Fibroblast of skin of back (primary cell): ENCODE measurements around the gene GCKR.
"Not testable (repeated sequence)": the region's sequence is repeated elsewhere in the genome, so short reads cannot be mapped to it uniquely, and the experiment has no call there.

Experiments used
- DNase-seq: peaks from one replicate; pipeline ENCODE4 v3.0.0-alpha.2; 2013

Gene GCKR

DNA sequence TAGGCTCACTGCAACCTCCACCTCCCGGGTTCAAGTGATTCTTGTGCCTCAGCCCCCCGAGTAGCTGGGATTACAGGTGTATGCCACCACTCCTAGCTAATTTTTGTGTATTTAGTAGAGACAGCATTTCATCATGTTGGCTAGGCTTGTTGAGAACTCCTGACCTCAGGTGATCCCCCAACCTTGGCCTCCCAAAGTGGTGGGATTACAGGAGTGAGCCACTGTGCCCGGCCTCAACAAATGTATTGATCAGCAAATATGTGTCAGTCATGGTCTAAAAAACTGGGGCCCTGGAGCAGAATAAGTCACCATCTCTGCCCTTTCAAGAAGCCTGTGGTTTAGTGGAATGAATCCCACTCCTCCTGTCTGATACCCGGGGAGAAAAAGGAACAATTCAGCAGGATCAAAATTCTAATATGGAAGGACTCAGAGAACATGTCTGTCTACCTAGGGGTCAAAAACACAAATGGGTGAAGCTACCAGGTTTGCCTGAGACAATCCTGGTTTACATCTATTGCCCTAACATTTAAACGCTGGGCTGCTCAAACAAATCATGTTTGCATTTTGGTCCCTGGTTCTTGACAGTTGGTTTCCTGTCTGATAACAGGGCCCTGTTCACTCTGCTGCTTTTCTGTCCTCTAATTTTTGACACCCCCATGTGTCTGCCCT is 21.6 kb downstream of the GCKR start:
- DNase-seq: no peak

GRCh38 chr2:27518782-27519113 is 22.1 kb downstream of the GCKR start:
- DNase-seq: no peak

DNA sequence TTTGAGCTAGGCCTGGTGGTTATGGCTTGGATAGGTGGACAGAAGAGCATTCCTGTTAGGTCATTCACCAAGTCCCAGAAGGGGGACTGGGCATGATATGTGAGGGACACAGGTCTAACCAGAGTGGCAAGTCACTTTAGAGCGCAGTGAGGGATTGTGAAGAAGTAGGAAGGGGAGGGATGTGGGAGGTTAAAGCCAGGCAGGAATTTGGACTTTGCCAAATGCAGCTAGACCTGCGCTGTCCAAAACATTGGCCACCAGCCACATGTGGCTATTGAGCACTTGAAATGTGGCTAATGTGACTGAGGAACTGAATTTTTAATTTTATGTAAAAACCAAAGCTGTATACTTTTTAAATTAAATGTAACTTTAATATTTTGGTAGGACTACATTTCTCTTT is 23.7 kb downstream of the GCKR start:
- no peak for DNase-seq

DNA sequence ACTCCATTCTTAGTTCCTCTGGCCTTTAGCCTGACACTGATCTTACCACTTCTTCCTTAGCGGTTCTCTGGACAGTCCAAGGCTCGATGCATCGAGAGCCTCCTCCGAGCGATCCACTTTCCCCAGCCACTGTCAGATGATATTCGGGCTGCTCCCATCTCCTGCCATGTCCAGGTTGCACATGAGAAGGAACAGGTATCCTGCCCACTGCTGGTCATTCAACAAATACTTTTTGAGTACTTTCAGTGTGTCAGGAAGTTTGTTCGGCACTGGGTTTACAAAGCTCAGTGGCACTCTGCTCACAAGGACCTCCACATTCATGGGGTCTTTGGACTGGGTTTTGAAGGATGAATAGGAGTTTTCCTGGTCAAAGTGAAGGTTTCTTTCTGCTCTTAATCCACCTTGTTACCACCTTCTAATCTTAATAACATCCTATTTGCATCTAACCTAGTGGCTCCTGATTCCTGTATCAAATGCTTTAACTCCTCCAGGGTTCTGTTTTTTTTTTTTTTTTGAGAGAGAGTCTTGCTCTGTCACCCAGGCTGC is 25.8 kb downstream of the GCKR start:
- DNase-seq: no peak

GRCh38 chr2:27527182-27527581 is 30.5 kb downstream of the GCKR start:
- no peak for DNase-seq

DNA sequence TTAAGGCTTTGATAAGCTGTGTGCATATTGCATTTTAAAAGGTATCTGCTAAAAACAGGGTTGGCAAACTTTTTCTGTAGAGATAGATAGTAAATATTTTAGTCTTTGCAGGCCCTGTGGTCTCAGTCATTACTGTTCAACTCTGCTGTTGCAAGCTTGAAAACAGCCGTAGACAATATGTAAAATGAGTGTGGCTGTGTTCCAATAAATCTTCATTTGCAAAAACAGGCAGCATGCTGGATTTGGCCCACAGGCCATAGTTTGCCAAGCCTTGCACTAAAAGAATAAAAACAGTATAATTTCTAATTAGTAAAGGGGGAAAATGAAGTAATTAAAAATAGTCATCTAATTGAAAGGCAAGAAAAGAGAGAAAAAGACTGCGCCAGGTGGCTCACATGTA is 35.3 kb downstream of the GCKR start:
- DNase-seq: no peak

- DNase-seq: no peak
Measured at GRCh38 chr2:27537287-27537686, 40.6 kb downstream of the GCKR start.

GRCh38 chr2:27538839-27539450 is 42.3 kb downstream of the GCKR start:
- DNase-seq: not testable (repeated sequence)

- not testable (repeated sequence) for DNase-seq
Measured at GRCh38 chr2:27539649-27540048, 43.0 kb downstream of the GCKR start.

DNA sequence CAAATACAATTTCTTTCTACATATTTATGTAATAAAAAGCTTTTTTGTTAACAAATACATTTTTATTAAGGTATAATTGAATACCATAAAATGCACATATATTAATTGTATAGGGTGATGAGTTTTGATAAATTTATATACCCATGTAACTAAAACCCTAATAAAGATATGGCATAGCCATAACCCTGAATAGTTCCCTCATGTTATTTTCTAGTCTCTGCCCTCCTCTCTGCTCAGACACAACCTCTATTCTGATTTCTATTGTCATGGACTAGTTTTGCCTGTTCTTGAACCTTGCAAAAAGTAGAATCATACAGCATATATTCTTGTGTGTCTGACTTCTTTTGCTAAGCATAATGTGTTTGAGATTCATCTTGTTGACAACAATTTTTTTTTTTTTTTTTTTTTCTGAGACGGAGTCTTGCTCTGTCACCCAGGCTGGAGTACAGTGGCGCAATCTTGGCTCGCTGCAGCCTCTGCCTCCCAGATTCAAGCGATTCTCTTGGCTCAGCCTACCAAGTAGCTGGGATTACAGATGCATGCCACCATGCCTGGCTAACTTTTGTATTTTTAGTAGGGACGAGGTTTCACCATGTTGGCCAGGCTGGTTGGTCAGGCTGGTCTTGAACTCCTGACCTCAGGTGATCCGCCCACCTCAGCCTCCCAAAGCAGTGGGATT is 47.6 kb downstream of the GCKR start:
- no peak for DNase-seq

GRCh38 chr2:27545348-27546141 is 48.9 kb downstream of the GCKR start:
- DNase-seq: peak; percentile 19

DNA sequence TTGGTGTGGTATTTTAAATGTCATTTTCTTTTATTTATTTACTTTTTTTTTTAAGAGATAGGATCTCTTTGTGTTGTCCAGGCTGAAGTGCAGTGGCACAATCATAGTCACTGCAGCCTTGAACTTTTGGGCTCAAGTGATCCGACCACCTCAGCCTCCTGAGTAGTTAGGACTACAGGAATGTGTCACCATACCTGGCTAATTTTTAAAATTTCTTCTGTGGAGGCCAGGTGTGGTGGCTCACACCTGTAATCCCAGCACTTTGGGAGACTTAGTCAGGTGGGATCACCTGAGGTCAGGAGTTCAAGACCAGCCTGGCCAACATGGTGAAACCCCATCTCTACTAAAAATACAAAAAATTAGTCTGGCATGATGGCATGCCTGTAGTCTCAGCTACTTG is 52.7 kb downstream of the GCKR start:
- DNase-seq: no peak

DNA sequence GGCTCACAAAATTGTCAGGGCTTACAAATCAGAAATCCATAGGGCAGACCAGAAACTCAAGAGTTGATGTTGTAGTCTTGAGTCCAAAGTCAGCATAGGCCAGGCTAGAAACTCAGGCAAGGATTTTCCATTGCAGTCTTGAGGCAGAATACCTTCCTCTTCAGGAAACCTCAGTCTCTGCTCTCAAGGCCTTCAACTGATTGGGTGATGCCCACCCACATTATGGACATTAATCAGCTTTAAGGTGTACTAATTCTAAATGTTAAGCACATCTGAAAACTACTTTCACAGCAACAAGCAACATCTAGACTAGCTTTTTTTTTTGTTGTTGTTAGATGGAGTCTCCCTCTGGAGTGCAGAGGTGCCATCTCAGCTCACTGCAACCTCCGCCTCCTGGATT is 54.9 kb downstream of the GCKR start:
- DNase-seq: no peak

DNA sequence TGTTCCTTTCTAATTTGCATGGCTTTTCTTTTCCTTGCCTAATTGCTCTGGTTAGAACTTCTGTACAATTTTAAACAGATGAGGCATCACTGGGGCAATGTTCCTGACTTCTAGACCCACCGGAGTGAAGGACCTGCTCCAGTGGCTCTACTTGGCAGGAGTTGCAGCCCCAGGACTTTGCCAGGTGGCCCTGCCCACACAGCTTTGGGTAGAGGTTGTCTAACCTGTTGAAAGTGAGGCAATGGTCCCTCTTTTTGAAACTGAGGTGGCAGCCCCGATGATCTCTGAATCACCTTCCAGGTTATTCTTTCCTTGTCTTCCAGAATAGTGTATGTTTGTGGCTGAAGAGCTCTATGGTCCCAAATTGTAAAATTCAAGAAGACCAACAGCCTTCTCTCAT is 56.3 kb downstream of the GCKR start:
- DNase-seq: no peak

DNA sequence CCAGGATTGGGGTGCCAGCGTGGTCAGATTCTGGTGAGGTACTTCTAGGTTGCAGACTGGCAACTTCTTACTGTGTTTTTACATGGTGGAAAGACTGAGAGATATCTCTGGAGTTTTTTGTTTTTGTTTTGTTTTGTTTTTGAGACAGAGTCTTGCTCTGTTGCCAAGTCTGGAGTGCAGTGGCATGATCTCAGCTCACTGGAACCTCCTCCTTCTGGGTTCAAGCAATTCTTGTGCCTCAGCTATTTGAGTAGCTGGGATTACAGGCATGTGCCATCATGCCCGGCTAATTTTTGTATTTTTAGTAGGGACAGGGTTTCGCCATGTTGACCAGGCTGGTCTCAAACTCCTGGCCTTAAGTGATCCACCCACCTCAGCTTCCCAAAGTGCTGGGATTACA is 57.8 kb downstream of the GCKR start:
- not testable (repeated sequence) for DNase-seq

DNA sequence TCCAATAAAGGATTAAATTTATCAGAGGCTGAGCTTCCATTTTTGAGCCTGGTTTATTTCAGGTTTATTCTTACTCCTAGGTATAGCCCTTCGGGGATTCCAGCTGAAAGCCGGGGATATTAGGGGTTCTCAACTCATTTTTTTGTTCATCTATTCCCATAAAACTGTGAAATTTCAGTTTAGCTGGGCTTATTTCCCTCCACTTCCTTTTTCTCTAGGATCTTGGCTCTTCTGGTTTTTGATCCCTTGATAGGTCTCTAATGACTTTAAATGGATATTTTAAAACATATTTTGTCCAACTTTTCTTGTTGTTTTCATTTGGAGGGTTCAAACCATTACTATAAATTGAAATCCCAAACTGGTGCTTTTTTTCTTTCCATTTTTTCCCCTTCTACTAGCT is 62.6 kb downstream of the GCKR start:
- no peak for DNase-seq

GRCh38 chr2:27561060-27561459 is 64.4 kb downstream of the GCKR start:
- no peak for DNase-seq

- peak; percentile 89 for DNase-seq
Measured at GRCh38 chr2:27566628-27567027, 70.0 kb downstream of the GCKR start.

- no peak for DNase-seq
Measured at GRCh38 chr2:27569398-27569797, 72.8 kb downstream of the GCKR start.

DNA sequence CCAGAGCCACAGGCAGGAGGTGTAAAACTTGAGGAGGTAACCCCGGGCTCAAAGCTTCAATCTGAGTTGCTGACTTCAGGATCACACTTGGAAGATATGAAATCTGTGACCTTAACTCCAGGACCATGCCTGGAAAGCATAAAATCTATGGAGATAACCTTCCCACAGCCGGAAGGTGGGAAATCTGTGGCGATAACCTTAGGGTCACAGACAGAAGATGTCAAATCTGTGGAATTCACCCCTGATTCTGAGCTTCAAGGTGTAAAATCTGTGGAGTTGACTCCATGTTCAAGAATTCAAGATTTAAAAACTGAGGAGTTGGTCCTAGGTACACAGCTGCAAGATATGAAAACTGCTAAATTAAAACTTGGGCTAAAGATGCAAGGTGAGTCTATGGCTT is 74.6 kb downstream of the GCKR start:
- no peak for DNase-seq

GRCh38 chr2:27571681-27572080 is 75.0 kb downstream of the GCKR start:
- no peak for DNase-seq

DNA sequence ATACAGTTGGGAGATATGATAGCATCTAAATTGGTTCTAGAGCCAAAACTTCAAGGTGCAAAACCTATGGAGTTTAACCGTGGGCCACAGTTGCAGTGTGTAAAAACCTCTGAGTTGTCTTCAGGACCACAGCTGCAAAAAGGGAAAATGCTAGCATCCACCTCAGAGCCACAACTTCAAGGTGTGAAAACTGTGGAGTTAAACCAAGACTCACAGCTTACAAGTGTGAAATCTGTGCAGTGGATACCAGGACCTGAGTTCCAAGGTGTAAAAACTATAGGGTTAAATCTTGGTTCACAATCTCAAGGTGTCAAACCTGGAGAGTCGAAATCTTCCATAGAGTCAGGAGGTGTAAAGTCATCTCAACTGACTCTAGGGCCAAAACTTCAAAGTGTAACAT is 75.8 kb downstream of the GCKR start:
- no peak for DNase-seq

GRCh38 chr2:27572998-27573429 is 76.4 kb downstream of the GCKR start:
- no peak for DNase-seq
